H1 (cell line): ENCODE measurements around the gene INTS6. TPM values are rescaled to one million over a fixed set of nuclear protein-coding genes. Genes with fewer than 3 reads are reported as not detected.

ENCODE experiments used
- CTCF ChIA-PET: fragments of 300-600 bp; sonication (Branson Sonifier 250); formaldehyde crosslinking; loops from one replicate; lab custom pipeline; 2021; ENCODE audit not compliant: partially characterized antibody; lab: Charles Lee
- POLR2A ChIA-PET: fragments of 300-600 bp; sonication (Branson Sonifier 250); formaldehyde crosslinking; loops from one replicate; lab custom pipeline; 2021; ENCODE audit warnings: inconsistent platforms; ENCODE audit not compliant: partially characterized antibody; lab: Charles Lee
- DNase-seq, 2 experiments: peaks; one replicate each; pipeline versions ENCODE4 v3.0.0 to v3.0.0-alpha.2; 2010 to 2022; ENCODE audit warnings: low spot score in 2 of 2, low read depth in 1 of 2, mixed read lengths in 1 of 2
- FAIRE-seq: peaks from 2 replicates; lab custom pipeline; 2011; peaks lifted over from hg19 to GRCh38; lab: Jason Lieb, UNC
- H2AFZ ChIP-seq: 2 replicates; pipeline ENCODE4 v1.8.1; 2012; ENCODE audit warnings: low read length, inconsistent platforms
- H2AK5ac ChIP-seq: 2 replicates; pipeline ENCODE4 v1.6.1; 2013; ENCODE audit warnings: low read depth, low read length
- H2BK120ac ChIP-seq: replicated peaks from 2 replicates; pipeline ENCODE3; 2013; ENCODE audit warnings: low read depth, low read length, inconsistent platforms
- H2BK12ac ChIP-seq: 2 replicates; pipeline ENCODE4 v1.6.1; 2013; ENCODE audit warnings: low read depth, low read length
- H2BK15ac ChIP-seq: 2 replicates; pipeline ENCODE4 v1.6.1; 2013; ENCODE audit warnings: low read length
- H2BK20ac ChIP-seq: 2 replicates; pipeline ENCODE4 v1.6.1; 2013; ENCODE audit warnings: low read length
- H2BK5ac ChIP-seq: 2 replicates; pipeline ENCODE4 v1.6.1; 2013; ENCODE audit warnings: low read depth, low read length
- H3K14ac ChIP-seq: 2 replicates; pipeline ENCODE4 v1.6.1; 2013; ENCODE audit warnings: inconsistent platforms; ENCODE audit not compliant: insufficient read length
- H3K18ac ChIP-seq: 2 replicates; pipeline ENCODE4 v1.6.1; 2013; ENCODE audit warnings: low read length; ENCODE audit errors: extremely low read depth
- H3K23ac ChIP-seq: 2 replicates; pipeline ENCODE4 v1.6.1; 2013; ENCODE audit warnings: inconsistent platforms; ENCODE audit not compliant: insufficient read length
- H3K23me2 ChIP-seq: 2 replicates; pipeline ENCODE4 v1.6.1; 2013; ENCODE audit warnings: low read depth, low read length
- H3K27ac ChIP-seq: 2 replicates; pipeline ENCODE4 v1.6.1; 2011; ENCODE audit warnings: low read depth, low read length, inconsistent platforms
- H3K27me3 ChIP-seq, 4 experiments: replicated peaks in 1 of 4; 1 replicate in 1 of 4; 2 replicates in 3 of 4; pipeline versions ENCODE4 v1.6.1 to v1.8.1; 2011 to 2013; ENCODE audit warnings: low read length in 3 of 4, mild to moderate bottlenecking in 3 of 4, inconsistent platforms in 2 of 4, mixed read lengths in 2 of 4, moderate library complexity in 1 of 4; ENCODE audit not compliant: control insufficient read depth in 3 of 4, insufficient read depth in 3 of 4; ENCODE audit errors: extremely low read depth in 1 of 4
- H3K36me3 ChIP-seq, 4 experiments: 2 replicates each; pipeline versions ENCODE4 v1.6.1 to v1.8.1; 2011 to 2013; ENCODE audit warnings: mild to moderate bottlenecking in 4 of 4, low read length in 3 of 4, moderate library complexity in 2 of 4, control low read depth in 1 of 4, inconsistent platforms in 1 of 4; ENCODE audit not compliant: insufficient read depth in 4 of 4, control insufficient read depth in 2 of 4
- H3K4ac ChIP-seq: replicated peaks from 2 replicates; pipeline ENCODE3; 2013; ENCODE audit warnings: low read length, low read depth, mixed read lengths, inconsistent platforms; ENCODE audit not compliant: insufficient read length
- H3K4me1 ChIP-seq, 4 experiments: replicated peaks in 1 of 4; 1 replicate in 1 of 4; 2 replicates in 3 of 4; pipeline versions ENCODE4 v1.6.1 to v1.8.1; 2011 to 2013; ENCODE audit warnings: low read length in 3 of 4, inconsistent platforms in 2 of 4, mixed read lengths in 1 of 4; ENCODE audit not compliant: insufficient read depth in 4 of 4, control insufficient read depth in 3 of 4
- H3K4me2 ChIP-seq, 2 experiments: 2 replicates each; pipeline versions ENCODE4 v1.6.1 to v1.8.1; 2011 to 2013; ENCODE audit warnings: low read depth in 2 of 2, low read length in 2 of 2, control low read depth in 1 of 2, inconsistent platforms in 1 of 2, mild to moderate bottlenecking in 1 of 2; ENCODE audit not compliant: insufficient read depth in 1 of 2
- H3K4me3 ChIP-seq, 4 experiments: fragments of 200-600, 300-600 bp in 1 of 4; sonication (generic), shearing (Covaris generic), sonication (Bioruptor Twin) in 1 of 4; 2 replicates each; pipeline versions ENCODE4 v1.5.1 to v1.8.1; 2011 to 2016; ENCODE audit warnings: low read length in 4 of 4, low read depth in 3 of 4, control low read depth in 2 of 4, inconsistent platforms in 2 of 4, mild to moderate bottlenecking in 2 of 4, mixed read lengths in 1 of 4, moderate library complexity in 1 of 4; ENCODE audit not compliant: insufficient read depth in 2 of 4; ENCODE audit errors: extremely low read depth in 1 of 4
- H3K56ac ChIP-seq: replicated peaks from 2 replicates; pipeline ENCODE3; 2013; ENCODE audit warnings: low read depth, mild to moderate bottlenecking, mixed read lengths, low read length, inconsistent platforms; ENCODE audit not compliant: insufficient read length
- H3K79me1 ChIP-seq: 2 replicates; pipeline ENCODE4 v1.6.1; 2013; ENCODE audit warnings: low read depth, low read length, control low read depth
- H3K79me2 ChIP-seq, 2 experiments: 2 replicates each; pipeline versions ENCODE4 v1.6.1 to v1.8.1; 2012 to 2013; ENCODE audit warnings: low read length in 2 of 2, mild to moderate bottlenecking in 2 of 2, inconsistent platforms in 1 of 2; ENCODE audit not compliant: insufficient read depth in 2 of 2, control insufficient read depth in 1 of 2
- H3K9ac ChIP-seq, 4 experiments: replicated peaks in 1 of 4; 1 replicate in 1 of 4; 2 replicates in 3 of 4; pipeline versions ENCODE4 v1.6.1 to v1.8.1; 2011 to 2013; ENCODE audit warnings: low read depth in 3 of 4, low read length in 3 of 4, control low read depth in 2 of 4, mild to moderate bottlenecking in 2 of 4, moderate library complexity in 2 of 4, inconsistent platforms in 1 of 4; ENCODE audit errors: extremely low read depth in 1 of 4
- H3K9me3 ChIP-seq, 2 experiments: 2 replicates each; pipeline versions ENCODE4 v1.6.1 to v1.8.1; 2012 to 2013; ENCODE audit warnings: mild to moderate bottlenecking in 2 of 2, moderate library complexity in 2 of 2, control low read depth in 1 of 2, inconsistent platforms in 1 of 2, low read depth in 1 of 2, low read length in 1 of 2, mixed read lengths in 1 of 2; ENCODE audit not compliant: insufficient read depth in 2 of 2
- H4K20me1 ChIP-seq, 2 experiments: replicated peaks in 1 of 2; 2 replicates each; pipeline versions ENCODE3 to v1.8.1; 2011 to 2013; ENCODE audit warnings: inconsistent platforms in 2 of 2, low read length in 2 of 2, mild to moderate bottlenecking in 1 of 2; ENCODE audit not compliant: insufficient read depth in 2 of 2, control insufficient read depth in 1 of 2
- H4K5ac ChIP-seq: 2 replicates; pipeline ENCODE4 v1.6.1; 2013; ENCODE audit warnings: low read length, low read depth, mixed read lengths, inconsistent platforms; ENCODE audit not compliant: insufficient read length
- H4K8ac ChIP-seq: 2 replicates; pipeline ENCODE4 v1.8.0; 2013; ENCODE audit warnings: mild to moderate bottlenecking, moderate library complexity, low read length, inconsistent platforms; ENCODE audit not compliant: insufficient read depth; ENCODE audit errors: extremely low read depth
- H4K91ac ChIP-seq: replicated peaks from 2 replicates; pipeline ENCODE3; 2013; ENCODE audit warnings: low read length, mixed read lengths, inconsistent platforms; ENCODE audit not compliant: insufficient read length
- ASH2L ChIP-seq: fragments of 200-600, 300-600 bp; sonication (generic); IDR thresholded peaks from one replicate; pipeline ENCODE4 v1.7.1; 2017; ENCODE audit warnings: low read length
- EGR1 ChIP-seq: IDR thresholded peaks from 2 replicates; pipeline ENCODE4 v1.6.1; 2011; ENCODE audit warnings: low read depth, low read length, borderline replicate concordance
- EZH2 ChIP-seq: fragments of 200-600 bp; sonication (generic); IDR thresholded peaks from 2 replicates; pipeline ENCODE4 v1.7.1; 2012; ENCODE audit warnings: low read depth, mild to moderate bottlenecking, moderate library complexity, low read length, inconsistent platforms; ENCODE audit not compliant: severe bottlenecking
- PHF8 ChIP-seq: fragments of 200-600 bp; sonication (generic); conservative IDR thresholded peaks from 2 replicates; pipeline ENCODE4 v1.7.1; 2012; ENCODE audit warnings: low read depth, mild to moderate bottlenecking, inconsistent platforms, low read length, moderate library complexity
- SP2 ChIP-seq: IDR thresholded peaks from 2 replicates; pipeline ENCODE4 v1.6.1; 2012; ENCODE audit warnings: mild to moderate bottlenecking, low read length, inconsistent platforms
- TBP ChIP-seq: IDR thresholded peaks from 2 replicates; pipeline ENCODE4 v1.6.1; 2011; ENCODE audit warnings: low read depth, low read length, improper control_type of control experiment
- WGBS, 2 experiments: shearing (Covaris generic) in 1 of 2; methylation state at CpG; one replicate each; pipeline versions ENCODE4 v1.1.6 to v1.1.7; 2013 to 2015; ENCODE audit warnings: low lambda C conversion rate in 2 of 2, mixed read lengths in 2 of 2, inconsistent platforms in 1 of 2, low coverage in 1 of 2, missing lambda C conversion rate in 1 of 2; ENCODE audit not compliant: insufficient replicate concordance in 2 of 2, insufficient coverage in 1 of 2, insufficient read length in 1 of 2; ENCODE audit errors: extremely low coverage in 1 of 2, missing lambda C conversion rate in 1 of 2; 5-methylcytosine and 5-hydroxymethylcytosine counted together
- polyA plus RNA-seq, 7 experiments: library from polyadenylated mRNA; depleted of rRNA in 3 of 7; stranded (reverse) in 5 of 7; unstranded in 2 of 7; fragments of >200 nt in 5 of 7; fragments of 200-250 nt in 2 of 7; gene quantifications; 1 replicate in 5 of 7; 2 replicates in 1 of 7; 4 replicates in 1 of 7; pipeline versions ENCODE4 v1.2.1 to v1.2.3, GENCODE V29; 2011 to 2013; ENCODE audit warnings: missing spikeins in 2 of 7, mixed read lengths in 2 of 7
- total RNA-seq: library from RNA; stranded (reverse); fragmentation: NEBNext Ultra II Directional; extraction: Animal tissue kit (Norgen Biotek cat#: 25700); gene quantifications from 2 replicates; pipeline ENCODE4 v1.2.1, GENCODE V29; 2021

INTS6 gene
- total and polyA plus RNA-seq, 2 of the 8 experiments (the other 6 are each of a cell fraction or from before 2014, with no cell fraction given): 12.6 to 42.8 TPM

DNA sequence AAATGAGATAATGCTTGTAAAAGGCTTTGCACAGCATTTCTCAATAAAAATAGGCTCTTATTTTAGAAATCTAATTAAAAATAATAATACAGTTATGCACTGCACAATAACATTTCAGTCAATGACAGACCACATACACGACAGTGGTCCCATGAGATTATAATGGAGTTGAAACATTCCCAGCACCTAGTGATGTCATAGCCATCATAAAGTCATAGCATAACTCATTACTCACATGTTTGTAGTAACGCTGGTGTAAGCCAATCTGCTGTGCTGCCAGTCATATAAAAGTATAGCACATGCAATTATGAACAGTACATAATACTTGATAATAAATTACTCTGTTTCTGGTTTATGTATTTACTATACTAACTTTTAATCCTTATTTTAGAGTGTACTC, 126.1 kb downstream of the INTS6 start:
- Histone ChIP-seq H4K20me1 (no peaks in the 10 kb centered on the region), H3K4ac (no peak overlapping the region), H3K9ac (no peak overlapping the region), H3K23ac (no peak overlapping the region), H3K27me3 (no peaks in the 10 kb centered on the region; a peak in 1 of 7 replicates), H3K14ac (no peak overlapping the region), H3K4me2 (no peak overlapping the region), H3K79me2 (no peaks in the 10 kb centered on the region), H3K79me1 (no peaks in the 10 kb centered on the region), H2AK5ac (no peak overlapping the region), H2BK120ac (no peak overlapping the region), H3K36me3 (no peaks in the 10 kb centered on the region), H4K5ac (no peak overlapping the region), H2AFZ (no peak overlapping the region), H3K18ac (no peak overlapping the region), H3K23me2 (no peaks in the 10 kb centered on the region; the same call in 1 of the 2 replicates), H3K9me3 (no peaks in the 10 kb centered on the region), H2BK15ac (no peak overlapping the region), H4K91ac (no peak overlapping the region), H4K8ac (no peak overlapping the region), H2BK20ac (no peak overlapping the region), H2BK5ac (no peak overlapping the region), H3K4me1 (peaks cover 4 to 16% (median 15%) of the 10 kb centered on the region in 4 experiments; a peak in 6 of 7 replicates), H2BK12ac (no peak overlapping the region), H3K56ac (no peak overlapping the region), H3K27ac (no peak overlapping the region), H3K4me3 (no peak overlapping the region)
- ChIA-PET CTCF (no interaction called here), POLR2A (interaction anchor here (0.9 kb wide), 1 partner anchor 24 kb away, joined by 4 read pairs; no protein-coding TSS in a partner anchor)
- 100% methylated on average over 2 of the region's 2 CpGs; no CpG with 5 or more reads in 1 of the 2 experiments for WGBS, 2 experiments
- DNase-seq (no peak), FAIRE-seq (no peak)
- TF ChIP-seq EZH2: no peak
- TF ChIP-seq SP2: no peak
- TF ChIP-seq ASH2L: no peak
- no peak for TF ChIP-seq PHF8
- no peak for TF ChIP-seq EGR1
- no peak for TF ChIP-seq TBP
